HG03103 (cell line): Measurements from ENCODE around the gene MPZL2.

ENCODE experiments used
- ATAC-seq: cut with Tn5 transposase; IDR thresholded peaks from one replicate; pipeline ENCODE4 v1.9.1; 2021; ENCODE audit warnings: low read depth; ENCODE audit not compliant: unreplicated experiment

MPZL2 gene

DNA sequence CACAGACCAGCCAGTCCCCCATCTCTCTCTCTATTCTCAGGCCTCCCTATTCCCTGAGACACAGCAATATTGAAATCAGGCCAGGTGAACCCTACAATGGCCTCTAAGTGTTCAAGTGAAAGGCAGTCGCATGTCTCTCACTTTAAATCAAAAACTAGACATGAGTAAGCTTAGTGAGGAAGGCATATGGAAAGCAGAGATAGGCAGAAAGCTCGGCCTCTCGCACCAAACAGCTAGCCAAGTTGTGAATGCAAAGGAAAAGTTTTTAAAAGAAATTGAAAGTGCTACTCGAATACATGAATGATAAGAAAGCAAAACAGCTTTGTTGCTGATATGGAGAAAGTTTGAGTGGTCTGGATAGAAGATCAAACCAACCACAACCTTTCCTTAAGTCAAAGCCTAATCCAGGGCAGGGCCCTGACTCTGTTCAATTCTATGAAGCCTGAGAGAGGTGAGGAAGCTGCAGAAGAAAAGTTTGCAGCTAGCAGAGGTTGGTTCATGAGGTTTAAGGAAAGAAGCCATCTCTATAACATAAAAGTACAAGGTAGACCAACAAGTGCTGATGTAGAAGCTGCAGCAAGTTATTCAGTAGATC, 19.8 kb upstream of the MPZL2 start:
- ATAC-seq, result no peak

DNA sequence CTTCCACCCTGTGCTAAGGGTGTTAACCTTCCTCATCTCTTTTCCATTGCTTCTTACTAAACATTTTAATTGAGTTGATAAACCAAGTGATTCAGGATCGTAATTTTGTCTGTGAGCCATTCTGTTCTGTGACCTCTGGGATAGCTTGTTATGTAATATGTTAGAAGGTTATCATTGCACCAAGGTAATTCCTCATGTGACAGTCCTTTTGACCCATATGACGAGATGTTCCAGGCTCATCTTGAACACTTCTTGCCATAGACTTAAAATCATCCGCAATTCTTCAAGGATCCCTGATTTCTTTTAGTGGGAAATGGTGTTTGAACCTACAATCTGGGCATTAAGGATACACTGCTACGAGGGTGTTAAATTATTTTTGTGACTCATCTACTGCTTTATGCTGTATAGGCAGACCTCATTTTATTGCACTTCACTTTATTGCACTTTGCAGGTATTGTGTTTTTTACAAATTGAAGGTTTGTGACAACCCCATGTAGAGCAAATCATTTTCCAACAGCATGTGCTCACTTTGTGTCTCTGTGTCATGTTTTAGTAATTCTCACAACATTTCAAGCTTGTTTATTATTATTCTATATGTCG, 19.0 kb upstream of the MPZL2 start:
- ATAC-seq, result no peak

DNA sequence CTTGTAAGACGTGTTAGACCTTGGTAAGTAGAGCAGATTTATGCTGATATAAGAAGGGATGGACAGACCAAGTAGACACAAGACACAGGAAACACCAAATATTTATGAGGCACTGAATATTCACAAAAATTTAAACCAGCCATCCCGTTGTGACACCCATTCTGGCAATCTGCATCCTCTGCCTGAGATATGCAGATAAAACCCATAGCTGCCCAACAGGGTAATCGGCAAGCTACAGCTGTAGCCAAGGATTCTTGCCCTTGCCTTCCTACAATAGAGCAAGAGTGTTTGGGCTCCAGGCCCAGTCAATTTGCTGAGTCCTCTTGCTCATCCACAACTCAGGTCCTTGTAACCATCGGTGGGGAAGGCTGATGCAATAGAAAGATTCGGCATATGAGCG, 18.5 kb upstream of the MPZL2 start:
- no peak for ATAC-seq

DNA sequence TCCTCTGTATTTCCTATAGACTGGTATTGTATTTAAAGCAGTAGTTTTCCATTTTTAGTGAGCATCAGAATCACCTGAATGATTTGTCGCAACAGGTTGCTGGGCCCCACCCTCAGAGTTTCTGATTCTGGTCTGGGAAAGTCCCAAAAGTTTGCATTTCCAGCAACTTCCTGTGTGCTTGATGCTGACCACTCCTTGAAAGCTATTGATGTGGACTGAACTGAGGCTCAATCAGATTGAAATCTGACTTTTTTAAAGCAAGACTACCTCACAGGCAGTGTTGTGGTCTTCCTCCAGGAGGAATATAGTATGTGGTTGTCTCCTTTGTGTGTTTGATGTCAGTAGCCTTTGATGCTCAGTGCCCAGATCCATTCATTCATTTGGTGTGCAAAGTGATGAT, 17.2 kb upstream of the MPZL2 start:
- ATAC-seq, result no peak

DNA sequence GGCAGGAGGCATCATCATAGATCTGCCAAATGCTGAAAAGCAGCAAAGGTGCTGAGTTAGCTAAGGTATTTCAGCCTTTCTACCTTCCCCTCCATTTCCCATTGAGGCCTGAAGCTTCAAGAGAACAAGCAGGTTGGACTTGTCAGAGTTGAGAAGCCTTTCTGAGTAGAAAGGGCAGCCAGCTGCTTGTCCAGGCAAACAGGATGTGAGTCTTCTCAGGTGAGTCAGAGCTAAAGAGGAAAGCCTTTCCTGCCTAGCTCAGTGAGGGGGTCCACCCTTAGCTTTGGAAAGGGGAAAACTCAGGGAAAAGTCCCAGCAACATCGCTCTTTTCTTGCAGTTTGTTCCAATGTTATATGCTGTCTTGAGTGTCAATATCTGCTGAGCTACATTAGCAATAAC, 13.2 kb upstream of the MPZL2 start:
- no peak for ATAC-seq

DNA sequence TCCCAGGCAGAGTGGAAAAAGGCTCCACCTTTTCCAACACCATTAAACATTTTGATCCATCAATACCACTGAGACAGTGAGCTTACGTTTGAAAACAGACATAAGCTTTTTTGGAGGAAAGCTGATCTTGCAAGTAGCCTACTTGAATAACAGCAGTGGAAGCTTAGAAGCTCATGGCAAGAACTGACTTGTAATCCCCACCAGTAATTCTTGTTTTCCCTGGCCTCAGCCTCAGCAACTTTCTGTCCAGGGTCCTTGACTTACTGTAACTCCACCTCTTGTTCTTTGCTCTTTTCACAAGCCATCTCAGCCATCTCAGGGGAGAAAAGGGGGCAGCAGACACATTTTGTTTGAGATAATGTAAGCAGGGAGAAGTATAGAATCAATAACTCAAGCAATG, 12.3 kb upstream of the MPZL2 start:
- ATAC-seq, result no peak

DNA sequence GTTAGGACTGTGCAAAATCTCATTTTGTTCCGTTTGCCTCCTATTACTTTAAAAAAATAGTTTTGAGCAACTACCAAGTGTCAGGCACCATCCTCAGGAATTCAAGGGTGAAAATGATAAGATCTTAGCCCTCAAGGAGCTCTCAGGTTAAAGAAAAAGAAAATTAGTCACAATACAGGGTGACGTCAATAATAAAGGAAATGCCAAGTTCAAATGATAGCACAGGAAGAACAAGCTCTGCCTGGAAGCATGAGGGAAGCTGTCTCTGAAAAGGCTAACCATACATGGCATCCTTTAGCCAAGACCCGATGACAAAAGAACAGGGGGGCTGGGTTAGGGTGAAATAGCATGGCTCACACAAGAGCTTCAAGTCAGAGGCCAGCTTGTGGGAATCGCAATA, 11.1 kb upstream of the MPZL2 start:
- no peak for ATAC-seq

DNA sequence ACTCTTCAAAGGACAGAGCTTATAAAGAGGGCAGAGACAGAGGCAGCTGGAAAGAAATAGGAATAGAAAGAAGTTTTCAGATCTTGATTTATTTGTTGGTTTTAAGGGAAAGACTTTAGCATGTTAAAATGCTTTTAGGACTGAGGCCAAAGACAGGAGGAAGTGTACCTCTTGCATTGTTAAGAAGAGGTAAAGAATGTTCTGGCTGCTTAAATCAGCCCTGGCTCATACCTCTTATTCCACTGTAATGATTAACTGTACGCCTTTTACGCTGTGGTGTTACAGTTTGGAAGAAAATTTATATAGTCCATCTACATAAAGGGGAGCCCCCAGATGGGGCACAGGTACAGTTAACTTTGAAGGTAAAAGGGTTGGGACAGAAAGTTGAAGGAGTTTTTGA, 10.1 kb upstream of the MPZL2 start:
- no peak for ATAC-seq

DNA sequence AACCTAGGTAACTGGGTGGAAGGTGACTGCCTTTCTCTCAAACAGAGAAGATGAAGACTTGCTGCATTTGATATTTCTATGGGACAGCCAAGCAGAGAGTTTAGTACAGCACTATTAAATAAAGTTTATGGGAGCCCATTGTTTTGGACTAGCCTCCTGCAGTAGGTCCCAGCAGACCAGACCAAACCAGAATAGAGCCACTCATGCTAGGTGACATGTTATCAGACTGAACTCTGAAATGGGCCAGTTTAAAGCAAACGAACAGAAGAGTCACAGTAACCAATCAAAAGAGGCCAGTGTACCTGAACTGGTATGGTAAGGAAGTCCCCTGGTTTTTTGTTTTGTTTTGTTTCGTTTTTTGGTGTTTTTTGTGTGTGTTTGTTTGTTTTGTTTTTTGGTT, 7.9 kb upstream of the MPZL2 start:
- ATAC-seq, result no peak

DNA sequence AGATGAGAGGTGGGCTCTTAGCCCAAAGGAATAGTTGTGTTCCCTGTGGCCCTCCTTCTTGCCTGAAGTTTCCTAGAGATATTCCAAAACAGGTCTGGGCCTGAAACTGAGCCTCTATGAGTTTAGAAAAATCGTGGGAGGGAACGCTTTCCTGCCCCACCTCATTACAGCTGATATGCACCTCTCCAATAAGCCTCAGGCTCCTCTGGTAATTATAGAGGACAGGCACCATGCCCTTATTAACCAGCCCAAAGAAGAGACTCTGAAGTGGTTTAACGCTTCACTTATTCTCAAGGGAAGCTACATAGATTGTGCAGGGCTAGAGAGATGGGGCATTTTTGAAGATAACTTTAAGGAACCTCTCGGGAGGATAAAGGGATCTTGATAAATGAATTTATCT, 3.4 kb upstream of the MPZL2 start:
- ATAC-seq, result no peak

DNA sequence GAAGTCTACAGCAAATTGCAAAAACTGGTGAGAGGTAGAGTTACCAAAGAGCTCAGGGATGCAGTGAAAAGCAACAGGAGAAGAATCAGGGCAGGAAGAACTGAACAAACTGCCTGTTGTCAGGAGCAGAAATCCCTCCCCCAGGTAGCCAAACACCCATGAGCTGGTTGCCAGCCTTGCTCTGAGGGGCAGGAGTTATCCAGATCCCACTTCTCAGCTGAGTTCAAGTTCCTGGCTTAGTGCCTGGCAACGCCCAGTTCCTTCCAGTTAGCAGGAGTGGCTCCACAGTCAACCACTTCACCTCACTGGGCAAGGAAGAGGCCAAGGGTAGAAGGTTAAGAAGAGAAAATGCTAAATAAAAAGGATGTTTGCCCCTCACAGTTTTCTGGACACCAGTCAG, 1.9 kb upstream of the MPZL2 start:
- ATAC-seq, result no peak

DNA sequence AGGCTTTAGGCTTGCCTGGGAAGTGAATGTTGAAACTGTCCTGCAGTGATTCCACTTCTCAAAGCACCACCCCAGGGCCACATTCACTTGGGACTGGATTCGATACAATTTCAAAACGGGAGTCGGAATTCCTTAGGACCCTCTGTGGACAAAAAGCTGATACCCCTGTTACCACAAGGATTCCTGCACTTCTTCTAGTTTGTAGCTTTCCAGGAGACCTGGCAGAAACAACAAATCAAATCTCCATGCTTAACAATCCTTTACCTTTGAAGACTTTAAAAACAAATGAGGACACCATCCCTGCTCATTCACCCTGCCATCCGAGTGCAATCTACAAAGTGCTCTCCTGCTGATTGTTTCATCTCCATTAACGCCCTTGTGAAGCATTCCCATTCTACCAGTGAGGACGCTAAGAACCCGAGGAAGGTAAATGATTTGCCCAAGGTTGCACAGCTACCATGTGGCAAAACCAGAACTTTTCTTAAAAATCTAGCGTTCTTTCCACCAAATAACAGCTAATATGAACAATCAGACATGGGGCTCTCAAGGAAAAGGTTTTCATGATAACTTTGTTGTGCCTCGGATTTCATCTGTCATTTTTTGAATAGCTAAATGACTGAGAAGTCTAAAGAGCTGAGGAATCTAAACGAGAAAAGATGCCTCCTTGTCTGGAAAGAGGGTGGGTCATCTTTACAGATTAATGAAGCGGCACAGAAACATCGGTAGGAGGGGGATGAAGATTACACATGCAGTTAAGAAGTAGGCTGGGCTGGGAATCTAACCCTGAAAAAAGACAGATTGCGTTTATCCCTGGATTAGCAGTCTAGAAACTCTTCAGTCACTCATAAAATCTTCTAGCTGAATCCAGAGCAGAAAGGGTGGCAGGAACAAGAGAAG, 720 bp upstream of the MPZL2 start:
- no peak for ATAC-seq

DNA sequence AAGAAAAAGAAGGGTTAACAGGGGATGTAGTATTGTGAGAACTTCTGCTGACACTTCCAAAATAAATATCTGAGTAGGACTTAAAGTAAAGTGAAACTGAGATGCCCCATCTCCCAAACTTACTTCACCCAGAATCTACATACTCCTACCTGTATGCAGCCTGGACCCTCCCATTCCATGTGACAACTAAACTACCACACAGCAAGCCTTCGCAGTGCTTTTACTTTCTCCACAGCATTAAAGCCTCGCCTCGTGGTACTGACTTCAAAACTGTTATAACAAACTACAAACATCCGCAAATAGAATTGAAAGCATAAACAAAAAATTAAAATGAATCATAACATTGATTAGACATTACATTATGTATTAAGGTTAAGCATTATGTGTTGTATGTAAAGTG, 985 bp downstream of the MPZL2 start:
- ATAC-seq, result no peak

DNA sequence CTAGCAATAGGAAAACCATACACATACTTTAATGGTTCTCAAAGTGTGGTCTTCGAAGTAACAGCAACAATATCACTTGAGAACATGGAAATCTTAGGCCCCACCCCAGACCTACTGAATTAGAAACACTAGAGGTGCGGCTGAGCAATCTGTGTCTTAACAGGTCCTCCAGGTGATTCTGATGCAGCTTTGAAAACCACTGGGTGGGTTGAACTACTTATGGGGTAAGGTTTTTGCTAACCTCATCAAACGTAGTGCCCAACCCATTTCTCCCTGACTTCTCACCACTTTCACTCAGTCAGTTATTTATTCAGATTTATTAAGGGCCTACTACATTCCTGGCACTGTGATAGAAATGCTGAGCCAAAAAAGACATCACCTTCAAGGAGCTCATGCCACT, 3.7 kb downstream of the MPZL2 start:
- no peak for ATAC-seq

DNA sequence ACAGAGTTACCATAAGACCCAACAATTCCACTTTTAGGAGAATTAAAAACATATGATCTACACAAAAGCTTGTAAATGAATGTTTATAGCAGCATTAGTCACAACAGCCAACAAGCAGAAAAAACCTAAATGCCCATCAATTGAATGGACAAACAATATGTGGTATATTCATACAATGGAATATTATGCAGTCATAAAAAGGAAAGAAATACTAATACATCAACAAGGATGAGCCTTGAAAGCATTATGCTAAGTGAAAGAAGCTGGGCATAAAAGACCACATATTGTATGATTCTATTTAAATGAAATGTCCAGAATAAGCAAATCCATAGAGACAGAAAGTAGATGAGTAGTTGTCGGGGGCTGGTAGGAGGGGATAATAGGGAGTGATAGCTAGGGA, 5.0 kb downstream of the MPZL2 start:
- no peak for ATAC-seq

DNA sequence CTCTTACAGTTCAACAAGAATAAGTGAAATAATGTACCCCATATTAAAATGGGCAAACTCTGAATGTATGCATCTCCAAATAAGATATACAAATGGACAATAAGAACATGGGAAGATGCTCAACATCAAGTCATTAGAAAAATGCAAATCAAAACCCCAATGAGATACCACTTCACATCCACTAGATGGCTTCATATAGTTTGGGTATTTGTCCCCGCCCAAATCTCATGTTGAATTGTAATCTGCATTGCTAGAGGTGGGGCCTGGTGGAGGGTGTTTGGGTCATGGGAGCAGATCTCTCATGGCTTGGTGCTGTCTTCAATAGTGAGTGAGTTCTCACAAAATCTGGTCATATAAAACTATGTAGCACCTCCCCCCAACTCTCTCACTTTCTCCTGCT, 5.7 kb downstream of the MPZL2 start:
- ATAC-seq, result no peak

DNA sequence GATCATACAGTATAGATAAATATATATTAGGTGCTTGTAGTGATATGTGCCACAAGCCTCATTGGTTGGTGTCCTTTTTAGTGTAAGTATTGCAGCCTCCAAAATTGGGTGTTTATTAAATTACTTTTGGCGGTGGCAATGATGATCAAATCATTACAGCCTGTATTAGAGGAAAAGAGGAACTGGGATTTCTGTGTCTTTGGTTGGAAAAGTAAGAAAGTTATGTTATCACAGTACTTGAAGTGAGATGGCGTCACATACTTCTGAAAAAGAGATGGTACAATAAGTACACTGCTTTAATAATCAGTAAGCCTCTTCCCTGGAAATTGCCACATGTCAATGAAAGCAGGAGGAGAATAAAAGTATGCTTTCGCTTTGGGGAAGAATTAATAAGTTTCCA, 11.4 kb downstream of the MPZL2 start:
- no peak for ATAC-seq

DNA sequence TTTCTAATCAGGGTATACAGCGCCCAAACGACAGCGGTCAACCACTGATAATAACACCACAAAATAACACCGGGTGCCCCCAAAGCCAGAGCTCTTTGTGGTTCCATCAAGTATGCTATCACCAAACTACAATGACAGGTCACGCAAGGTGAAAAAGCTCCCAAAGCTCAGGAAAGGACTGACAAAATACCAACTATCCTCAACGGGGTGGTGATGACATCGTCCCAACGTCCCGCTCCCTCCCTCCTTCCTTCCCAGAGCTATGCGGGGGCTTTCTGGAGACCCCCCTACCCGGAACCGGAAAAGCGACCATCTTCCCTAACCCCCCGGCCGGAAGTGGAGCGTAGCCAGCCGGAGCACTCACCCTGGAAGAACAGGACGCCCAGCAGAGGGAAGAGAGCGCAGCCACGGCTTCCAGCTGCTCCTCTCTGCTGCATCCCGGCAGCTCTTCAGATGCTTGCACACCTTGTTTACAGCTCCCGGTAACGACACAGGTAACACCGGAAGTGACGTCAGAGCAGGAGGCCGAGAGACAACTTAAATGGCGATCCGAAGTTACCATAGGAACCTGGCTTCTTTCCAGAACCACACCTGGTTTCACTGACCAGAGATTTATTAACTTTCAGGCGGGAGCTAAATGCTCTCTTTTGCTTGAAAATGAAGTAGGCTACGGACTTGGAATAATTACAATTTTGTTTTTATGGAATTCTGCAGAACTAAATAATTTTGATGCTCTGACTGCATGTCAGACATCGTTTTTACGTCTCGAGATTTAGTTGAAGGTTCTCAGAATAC, 12.0 kb downstream of the MPZL2 start, which contains the start of gene MPZL3:
Gene MPZL3 (minus strand): TSS at position 508 of the 795 bp plus-strand sequence. CDS start 71 bp downstream, at position 437.
- peak; percentile 73 for ATAC-seq

DNA sequence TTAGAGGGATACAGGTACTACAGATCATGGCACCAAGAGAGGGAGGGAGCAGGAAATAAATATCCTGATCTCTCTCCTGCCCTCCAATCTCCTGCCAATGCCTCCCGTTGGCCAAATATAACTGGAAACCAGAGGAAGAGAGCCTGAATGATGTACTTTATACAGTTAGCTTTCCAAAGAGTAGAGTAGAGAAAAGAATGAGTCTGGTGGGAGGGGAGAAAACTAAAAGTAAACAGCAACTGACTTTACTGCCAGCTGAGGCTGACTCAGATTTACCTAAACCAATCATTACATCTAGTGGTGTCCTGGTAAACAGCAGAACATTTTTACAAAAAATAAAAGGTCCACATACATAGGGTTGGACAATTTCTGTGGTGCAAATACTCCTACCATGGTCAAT, 17.1 kb downstream of the MPZL2 start:
- ATAC-seq, result no peak

DNA sequence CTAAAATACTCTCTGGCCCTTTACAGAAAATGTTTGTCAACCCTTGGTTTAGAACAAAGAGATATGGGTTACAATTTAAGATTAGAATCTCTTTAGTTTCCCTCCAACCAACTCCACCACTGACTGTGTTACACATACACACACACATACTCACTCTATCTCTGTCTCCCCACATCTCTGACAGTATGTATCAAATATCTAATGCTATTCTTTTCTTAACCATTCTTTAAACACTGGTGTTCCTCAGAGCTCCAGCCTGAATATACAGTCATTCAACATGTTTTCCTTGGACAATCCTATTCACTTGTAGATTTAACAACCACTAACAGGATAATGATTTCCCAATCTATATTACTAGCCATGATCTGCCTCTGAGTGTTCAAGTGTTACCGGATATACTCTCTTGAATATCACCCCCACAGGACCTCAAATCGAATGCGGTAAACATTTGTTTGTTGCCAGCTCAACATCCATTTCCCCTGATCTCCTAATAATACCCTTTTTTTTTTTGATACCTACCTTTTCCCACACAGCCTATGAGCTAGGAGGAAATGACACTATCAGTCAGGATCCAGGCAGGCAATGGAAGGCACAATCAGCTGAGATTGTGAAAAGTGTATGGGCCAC, 18.0 kb downstream of the MPZL2 start:
- no peak for ATAC-seq
